Mesodermal cell (in vitro differentiated cells): ENCODE results near the gene FABP7.

ENCODE experiments used
- H3K27ac ChIP-seq: 2 replicates; pipeline ENCODE4 v1.7.0; 2013; ENCODE audit warnings: mild to moderate bottlenecking, low read depth, low read length, moderate library complexity; ENCODE audit not compliant: severe bottlenecking
- H3K36me3 ChIP-seq: 2 replicates; pipeline ENCODE4 v1.7.1; 2013; ENCODE audit warnings: mild to moderate bottlenecking, low read length, moderate library complexity; ENCODE audit not compliant: control insufficient read depth, insufficient read depth
- H3K4me1 ChIP-seq: one replicate; pipeline ENCODE4 v1.7.1; 2013; ENCODE audit warnings: mild to moderate bottlenecking, low read length; ENCODE audit not compliant: insufficient read depth, control insufficient read depth, poor library complexity, severe bottlenecking
- H3K4me3 ChIP-seq: 2 replicates; pipeline ENCODE4 v1.7.0; 2013; ENCODE audit warnings: low read length, control low read depth, mild to moderate bottlenecking; ENCODE audit not compliant: insufficient read depth, poor library complexity, severe bottlenecking; ENCODE audit errors: extremely low read depth
- H3K9me3 ChIP-seq: 2 replicates; pipeline ENCODE4 v1.7.1; 2013; ENCODE audit warnings: mild to moderate bottlenecking, low read length, moderate library complexity; ENCODE audit not compliant: control insufficient read depth
- WGBS, 2 experiments: methylation state at CpG; one replicate each; pipeline ENCODE4 v1.1.5; 2013; ENCODE audit warnings: missing lambda C conversion rate in 2 of 2; ENCODE audit not compliant: insufficient coverage in 2 of 2; 5-methylcytosine and 5-hydroxymethylcytosine counted together

Gene FABP7

DNA sequence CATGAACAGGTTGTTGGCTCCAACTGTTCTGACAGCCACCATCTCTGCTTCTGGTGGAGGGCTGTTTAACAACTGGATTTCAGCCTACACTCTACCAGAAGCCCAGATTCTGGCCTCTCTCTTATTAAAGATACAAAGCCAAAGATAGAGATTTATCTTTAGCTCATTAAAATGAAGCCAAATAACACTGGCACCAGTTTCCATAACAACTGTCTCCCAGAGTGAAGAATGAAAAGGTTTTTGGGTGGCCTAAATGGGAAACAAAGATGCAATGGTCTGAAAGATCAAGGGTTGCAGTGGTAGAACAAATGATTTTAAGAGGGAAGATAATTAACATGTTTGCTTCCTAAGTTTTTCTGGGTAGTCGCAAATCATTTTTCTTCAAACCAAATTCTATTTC lies 6.4 kb downstream of the FABP7 start:
- Histone ChIP-seq H3K36me3 (no peaks in the 10 kb centered on the region), H3K4me3 (no peak overlapping the region), H3K9me3 (no peaks in the 10 kb centered on the region), H3K27ac (no peak overlapping the region), H3K4me1 (peaks cover 11% of the 10 kb centered on the region)
- no CpG with 5 or more reads among the region's 1 CpG for WGBS, 2 experiments

DNA sequence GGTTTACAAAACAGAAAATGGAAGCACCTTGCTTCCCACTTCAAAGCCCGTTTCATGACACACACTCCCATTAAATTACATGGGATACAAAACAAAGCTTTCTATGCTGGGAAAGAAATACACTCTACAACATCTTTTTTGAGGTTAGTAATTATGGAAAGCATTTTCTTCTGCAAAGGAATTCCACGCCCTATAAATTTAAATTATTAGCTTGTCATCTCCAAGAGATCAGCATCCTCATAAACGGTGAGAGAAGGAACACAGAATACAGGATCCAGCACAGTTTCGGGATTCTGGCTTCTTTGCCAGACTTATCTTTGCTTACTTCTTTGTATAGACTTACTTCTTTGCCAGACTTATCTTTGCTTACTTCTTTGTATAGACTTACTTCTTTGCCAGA lies 8.2 kb downstream of the FABP7 start:
- Histone ChIP-seq H3K4me1 (peaks cover 14% of the 10 kb centered on the region), H3K9me3 (no peaks in the 10 kb centered on the region), H3K4me3 (no peak overlapping the region), H3K27ac (no peak overlapping the region), H3K36me3 (no peaks in the 10 kb centered on the region)
- WGBS, 2 experiments, result 88 to 100% methylated on average over 1 to 3 of the region's 4 CpGs

DNA sequence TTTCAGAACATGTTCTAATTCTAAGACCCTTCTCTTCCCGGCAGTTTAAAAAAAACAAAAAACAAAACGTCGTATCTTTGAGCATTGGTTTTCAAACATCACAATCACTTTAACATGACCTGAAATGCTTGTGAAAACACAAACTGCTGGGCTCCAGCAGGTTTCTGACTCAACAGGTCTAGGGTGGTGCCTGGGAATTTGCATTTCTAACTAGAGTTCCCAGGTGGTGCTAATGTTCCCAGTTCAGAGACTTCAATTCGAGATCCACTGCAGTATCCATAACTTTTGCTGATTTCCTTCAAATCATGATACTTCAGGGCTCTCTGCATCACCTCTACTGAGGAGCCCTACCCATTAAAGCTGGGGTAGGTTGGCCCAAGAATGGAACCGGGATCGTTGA lies 8.7 kb downstream of the FABP7 start:
- Histone ChIP-seq H3K4me3 (peak overlapping the region; percentile 59), H3K9me3 (no peaks in the 10 kb centered on the region), H3K27ac (no peak overlapping the region), H3K36me3 (no peaks in the 10 kb centered on the region), H3K4me1 (peaks cover 14% of the 10 kb centered on the region)
- WGBS, 2 experiments, result 54 to 67% methylated on average over 4 of the region's 6 CpGs

DNA sequence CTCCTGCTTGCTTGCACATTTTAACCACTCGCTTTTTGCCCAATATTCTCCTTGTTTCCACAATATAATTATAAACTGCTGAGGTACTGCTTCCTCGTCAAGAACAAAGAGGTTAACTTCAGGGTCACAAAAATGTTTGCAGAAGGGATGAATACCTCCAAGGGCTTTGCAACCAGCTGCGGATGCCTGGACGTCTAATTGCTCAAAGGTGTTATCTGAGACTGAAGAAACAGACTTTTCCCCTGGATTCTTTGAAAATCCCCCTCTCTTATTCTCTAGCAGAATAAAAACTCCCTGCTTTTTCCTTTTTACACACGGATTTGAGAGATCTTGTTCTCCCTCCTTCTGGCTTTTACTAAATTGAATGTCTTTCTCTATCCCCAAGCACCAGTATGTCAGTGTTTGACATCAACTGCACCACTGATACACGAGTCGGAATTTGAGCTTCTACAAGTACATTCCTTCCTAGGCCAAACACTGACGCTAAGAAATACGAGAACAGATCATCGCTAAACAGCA lies 9.2 kb downstream of the FABP7 start:
- peak overlapping the region; percentile 95 for H3K27ac ChIP-seq
- H3K4me1 ChIP-seq, result peaks cover 14% of the 10 kb centered on the region
- peak overlapping the region; percentile 59 for H3K4me3 ChIP-seq
- H3K9me3 ChIP-seq, result no peaks in the 10 kb centered on the region
- no peaks in the 10 kb centered on the region for H3K36me3 ChIP-seq
- WGBS, 2 experiments, result 11 to 18% methylated on average over 9 to 10 of the region's 10 CpGs

DNA sequence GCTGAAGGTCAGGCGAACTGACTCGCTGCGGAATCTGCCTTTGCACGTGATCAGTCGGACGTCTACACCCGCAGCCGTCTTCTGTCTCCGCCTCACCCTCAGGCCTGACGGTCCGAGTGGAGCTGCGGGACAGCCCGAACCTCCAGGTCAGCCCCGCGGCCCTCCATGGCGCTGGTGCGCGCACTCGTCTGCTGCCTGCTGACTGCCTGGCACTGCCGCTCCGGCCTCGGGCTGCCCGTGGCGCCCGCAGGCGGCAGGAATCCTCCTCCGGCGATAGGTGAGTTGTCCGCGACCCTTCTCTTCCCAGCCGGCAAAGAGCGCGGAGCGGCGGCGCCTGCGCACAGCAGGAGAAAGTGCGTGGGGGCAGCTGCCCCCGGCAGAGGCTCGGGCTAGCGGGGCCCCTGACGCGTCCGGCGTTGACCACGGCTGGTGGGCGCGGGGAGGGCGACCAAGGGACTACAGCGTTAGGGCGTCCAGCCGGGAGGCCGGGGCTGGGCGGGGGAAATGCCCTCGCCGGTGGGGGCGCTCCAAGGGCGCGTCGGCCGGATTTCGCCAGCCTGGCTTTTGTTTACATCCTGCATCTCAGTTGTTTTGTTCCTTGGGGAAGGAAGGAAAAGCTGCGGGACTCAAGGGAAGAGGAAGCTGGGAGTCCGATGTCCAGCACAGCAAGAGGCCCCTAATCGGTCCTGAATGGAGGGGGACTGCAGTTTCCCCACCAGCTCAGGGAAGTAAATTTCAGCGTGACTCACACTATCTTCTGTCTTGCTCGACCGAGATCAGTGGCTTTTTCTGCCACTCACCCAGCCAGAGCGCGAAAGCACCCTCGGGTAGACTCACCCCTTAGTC lies 9.9 kb downstream of the FABP7 start, which contains the start of gene SMPDL3A:
Gene SMPDL3A (plus strand): TSS at position 77 of the 846 bp plus-strand sequence. CDS start 89 bp downstream, at position 166.
- no peaks in the 10 kb centered on the region for H3K36me3 ChIP-seq
- H3K9me3 ChIP-seq, result no peaks in the 10 kb centered on the region
- WGBS, 2 experiments, result 0% methylated on average over 55 to 67 of the region's 71 CpGs
- peak within 1 kb of the TSS; percentile 95 for H3K27ac ChIP-seq
- peak within 1 kb of the TSS; percentile 59 for H3K4me3 ChIP-seq
- H3K4me1 ChIP-seq, result peaks cover 14% of the 10 kb centered on the region

DNA sequence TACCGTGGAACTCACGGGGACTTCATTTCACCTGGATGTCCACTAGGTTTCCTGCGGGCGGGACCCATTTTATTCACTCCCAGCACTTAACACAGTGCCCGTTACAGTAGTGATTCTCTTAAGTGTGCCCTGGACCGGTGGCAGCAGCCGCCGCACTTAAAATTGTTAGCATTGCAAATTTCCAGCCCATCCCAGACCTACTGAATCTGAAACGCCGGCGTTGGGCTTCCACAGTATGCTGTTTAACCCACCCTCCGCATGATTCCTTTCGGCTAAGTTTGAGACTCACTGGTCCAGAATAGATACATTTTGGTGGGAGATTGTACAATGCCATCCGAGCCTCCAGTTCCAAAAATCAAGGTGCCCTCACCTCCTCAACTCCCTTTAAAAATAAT lies 10.5 kb downstream of the FABP7 start:
- H3K4me3 ChIP-seq, result peak overlapping the region; percentile 59

DNA sequence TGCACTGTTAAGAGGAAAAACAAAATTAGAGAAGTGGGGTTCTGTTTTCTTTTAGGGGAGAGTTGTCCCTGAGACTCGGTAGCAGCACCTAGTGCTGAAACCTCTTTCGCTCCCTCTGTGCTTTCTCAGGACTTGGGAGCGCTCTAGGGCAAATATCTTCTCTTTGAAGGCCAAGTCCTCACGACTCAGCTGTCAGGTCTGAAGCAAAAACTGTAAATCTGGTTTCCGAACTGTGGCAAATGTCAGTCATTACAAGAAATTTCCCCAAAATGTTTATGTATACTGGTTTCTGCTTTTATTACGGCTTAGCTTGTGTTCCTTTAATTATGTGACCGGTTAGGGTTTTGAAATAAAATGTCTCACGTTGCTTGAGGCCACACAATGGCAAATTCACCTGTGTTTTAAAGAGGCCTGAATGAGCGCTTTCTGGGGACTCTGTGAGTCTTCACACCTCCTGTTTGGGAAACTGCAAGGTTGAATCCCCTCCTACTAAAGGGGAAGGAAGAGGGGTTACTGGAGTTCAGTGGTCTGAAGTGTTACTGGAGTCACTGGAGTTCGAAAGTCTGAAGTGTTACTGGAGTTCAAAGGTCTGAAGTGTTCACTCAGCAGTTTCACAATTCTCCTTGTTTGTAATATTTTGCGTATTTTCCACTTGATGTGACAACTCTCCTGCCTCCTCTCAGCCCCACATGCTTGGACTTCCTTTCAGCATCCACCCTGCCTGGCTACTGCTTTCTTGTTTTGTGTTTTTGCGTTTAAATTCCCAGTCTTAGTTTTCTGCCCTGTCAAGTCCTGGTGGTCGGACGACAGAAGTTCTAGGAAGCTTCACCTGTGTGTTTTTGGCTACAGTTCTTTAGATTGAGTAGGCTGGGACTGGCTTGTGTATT lies 11.2 kb downstream of the FABP7 start:
- Histone ChIP-seq H3K36me3 (no peaks in the 10 kb centered on the region), H3K9me3 (no peaks in the 10 kb centered on the region), H3K27ac (peak overlapping the region; percentile 95), H3K4me3 (peak overlapping the region; percentile 59), H3K4me1 (peaks cover 14% of the 10 kb centered on the region)
- 57 to 70% methylated on average over 9 to 12 of the region's 14 CpGs for WGBS, 2 experiments

More for the DNA sequence above, 10.5 kb downstream of the FABP7 start:
- Histone ChIP-seq H3K4me1 (peaks cover 14% of the 10 kb centered on the region), H3K27ac (peak overlapping the region; percentile 95), H3K36me3 (no peaks in the 10 kb centered on the region), H3K9me3 (no peaks in the 10 kb centered on the region)
- 2% methylated on average over 8 to 12 of the region's 14 CpGs for WGBS, 2 experiments

DNA sequence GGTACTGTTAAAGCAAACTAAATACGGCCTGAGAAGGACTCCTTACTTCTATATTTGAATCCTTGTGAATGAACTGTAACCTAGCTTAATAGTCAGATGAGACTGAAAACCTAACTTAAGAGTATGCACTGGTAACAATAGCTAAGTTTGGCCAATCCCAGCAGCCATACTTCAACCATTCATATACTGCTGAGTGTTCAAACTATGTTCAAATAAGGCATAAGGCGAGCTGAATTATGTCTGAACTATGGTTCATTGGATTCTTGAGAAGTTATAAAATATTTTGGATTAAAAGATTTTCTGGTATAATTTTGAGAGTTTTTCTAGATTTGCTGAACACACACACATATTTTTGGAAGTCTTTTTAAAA lies 11.8 kb downstream of the FABP7 start:
- H3K4me3 ChIP-seq, result no peak overlapping the region
- no peak overlapping the region for H3K27ac ChIP-seq
- no peaks in the 10 kb centered on the region for H3K36me3 ChIP-seq
- no CpG with 5 or more reads among the region's 2 CpGs for WGBS, 2 experiments
- H3K9me3 ChIP-seq, result no peaks in the 10 kb centered on the region
- peaks cover 14% of the 10 kb centered on the region for H3K4me1 ChIP-seq

DNA sequence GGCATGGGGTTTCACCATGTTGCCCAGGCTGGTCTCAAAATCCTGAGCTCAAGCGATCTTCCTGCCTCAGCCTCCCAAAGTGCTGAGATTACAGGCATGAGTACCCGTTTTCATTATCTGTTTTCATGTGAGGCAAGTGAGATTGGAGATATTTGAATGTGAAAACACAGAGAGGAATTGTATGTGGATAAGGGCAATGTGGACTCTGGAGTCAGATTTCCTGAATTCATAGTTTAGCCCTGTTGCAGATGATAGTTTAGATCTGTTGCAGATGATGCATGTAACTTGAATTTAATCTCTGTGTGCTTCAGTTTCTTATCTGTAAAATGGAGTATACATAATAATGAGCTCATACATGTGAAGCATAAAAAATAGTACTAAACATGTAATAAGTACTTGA lies 13.2 kb downstream of the FABP7 start:
- no peaks in the 10 kb centered on the region for H3K9me3 ChIP-seq
- H3K4me1 ChIP-seq, result peaks cover 16% of the 10 kb centered on the region
- H3K4me3 ChIP-seq, result no peak overlapping the region
- H3K36me3 ChIP-seq, result no peaks in the 10 kb centered on the region
- no peak overlapping the region for H3K27ac ChIP-seq
- WGBS, 2 experiments, result 86 to 90% methylated on average over 1 to 2 of the region's 2 CpGs

DNA sequence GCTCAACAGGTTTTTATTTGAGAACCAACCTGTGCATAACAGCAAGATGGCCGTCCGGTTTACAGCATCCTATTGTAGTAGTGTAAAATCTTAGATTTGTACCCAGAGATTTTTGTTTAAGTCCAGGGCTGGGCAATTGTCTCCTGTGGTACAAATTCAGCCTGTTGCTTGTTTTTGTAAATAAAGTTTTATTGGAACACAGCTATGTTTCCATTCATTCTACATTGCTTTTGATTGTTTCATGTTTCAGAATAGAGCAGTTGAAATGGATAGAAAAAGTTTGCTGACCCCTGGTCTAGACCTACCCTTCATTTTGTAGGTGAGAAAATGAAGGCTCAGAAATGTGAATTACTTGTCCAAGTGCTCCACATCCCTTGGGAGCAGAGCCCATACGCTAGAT lies 18.0 kb downstream of the FABP7 start:
- Histone ChIP-seq H3K27ac (peak overlapping the region; percentile 18), H3K36me3 (no peaks in the 10 kb centered on the region)
- WGBS, 2 experiments, result 86 to 100% methylated on average over 2 to 3 of the region's 3 CpGs

More for the DNA sequence above, 18.0 kb downstream of the FABP7 start:
- Histone ChIP-seq H3K4me3 (no peak overlapping the region), H3K9me3 (no peaks in the 10 kb centered on the region), H3K4me1 (peaks cover 17% of the 10 kb centered on the region)
